ENCODE measurements around the gene AMPD2.

DNA sequence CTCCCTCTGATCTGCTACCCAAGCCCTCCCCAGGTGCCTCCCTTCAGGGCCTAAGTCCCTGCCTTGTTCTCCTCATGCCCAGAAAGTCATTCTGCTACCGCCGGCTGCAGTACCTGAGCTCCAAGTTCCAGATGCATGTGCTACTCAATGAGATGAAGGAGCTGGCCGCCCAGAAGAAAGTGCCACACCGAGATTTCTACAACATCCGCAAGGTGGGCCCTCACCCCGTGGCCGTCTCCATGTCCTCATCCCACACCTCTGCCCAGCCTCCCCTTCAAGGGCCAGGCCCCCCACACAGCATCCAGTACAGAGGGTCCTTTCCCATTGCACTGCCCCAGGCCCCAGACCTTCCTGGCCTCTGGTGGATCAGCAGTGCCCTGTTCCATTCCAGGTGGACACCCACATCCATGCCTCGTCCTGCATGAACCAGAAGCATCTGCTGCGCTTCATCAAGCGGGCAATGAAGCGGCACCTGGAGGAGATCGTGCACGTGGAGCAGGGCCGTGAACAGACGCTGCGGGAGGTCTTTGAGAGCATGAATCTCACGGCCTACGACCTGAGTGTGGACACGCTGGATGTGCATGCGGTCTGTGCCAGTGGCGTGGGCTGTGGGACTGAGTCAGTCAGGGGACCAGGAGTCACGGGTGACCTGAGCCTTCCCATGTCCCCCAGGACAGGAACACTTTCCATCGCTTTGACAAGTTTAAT lies 8.2 kb downstream of the AMPD2 start:
- no peak for TF ChIP-seq POLR2A (IDR thresholded peaks at IDR 0.05; ENCODE audit: extremely low read depth, insufficient read length)
- TF ChIP-seq, protein P1, sequence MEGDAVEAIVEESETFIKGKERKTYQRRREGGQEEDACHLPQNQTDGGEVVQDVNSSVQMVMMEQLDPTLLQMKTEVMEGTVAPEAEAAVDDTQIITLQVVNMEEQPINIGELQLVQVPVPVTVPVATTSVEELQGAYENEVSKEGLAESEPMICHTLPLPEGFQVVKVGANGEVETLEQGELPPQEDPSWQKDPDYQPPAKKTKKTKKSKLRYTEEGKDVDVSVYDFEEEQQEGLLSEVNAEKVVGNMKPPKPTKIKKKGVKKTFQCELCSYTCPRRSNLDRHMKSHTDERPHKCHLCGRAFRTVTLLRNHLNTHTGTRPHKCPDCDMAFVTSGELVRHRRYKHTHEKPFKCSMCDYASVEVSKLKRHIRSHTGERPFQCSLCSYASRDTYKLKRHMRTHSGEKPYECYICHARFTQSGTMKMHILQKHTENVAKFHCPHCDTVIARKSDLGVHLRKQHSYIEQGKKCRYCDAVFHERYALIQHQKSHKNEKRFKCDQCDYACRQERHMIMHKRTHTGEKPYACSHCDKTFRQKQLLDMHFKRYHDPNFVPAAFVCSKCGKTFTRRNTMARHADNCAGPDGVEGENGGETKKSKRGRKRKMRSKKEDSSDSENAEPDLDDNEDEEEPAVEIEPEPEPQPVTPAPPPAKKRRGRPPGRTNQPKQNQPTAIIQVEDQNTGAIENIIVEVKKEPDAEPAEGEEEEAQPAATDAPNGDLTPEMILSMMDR (IDR thresholded peaks at IDR 0.05; ENCODE audit: low read depth, low read length): no peak

All from NB4 (cell line).